Measurements from ENCODE around the gene SPSB1. TPM values are rescaled to one million over a fixed set of nuclear protein-coding genes. Genes with fewer than 3 reads are reported as not detected.

SPSB1 gene
- total and polyA plus RNA-seq, 4 donors: 21.2 to 62.0 (median 35.8) TPM

DNA sequence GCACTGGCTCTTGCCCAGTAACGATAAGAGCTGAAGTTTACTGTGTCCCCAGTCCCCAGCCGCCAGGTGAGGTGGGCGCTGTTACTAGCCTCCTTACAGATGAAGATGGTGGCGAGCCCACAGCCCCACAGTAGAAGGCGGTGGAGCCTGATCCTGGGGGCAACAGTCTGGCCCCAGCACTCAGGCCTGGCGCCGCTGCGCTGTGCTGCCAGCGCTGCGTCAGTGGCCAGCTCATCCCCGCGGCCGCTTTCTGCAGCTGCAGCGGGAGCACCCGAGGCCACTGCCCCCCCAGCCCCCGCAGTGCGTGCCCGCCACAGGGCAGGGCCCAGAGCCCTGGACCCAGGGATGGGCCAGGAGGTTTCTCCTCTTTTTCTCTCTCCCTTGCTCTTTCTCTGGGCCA, 44.8 kb upstream of the SPSB1 start:
- Histone ChIP-seq H3K36me3 (ENCODE audit: control insufficient read depth in 1 of 2, insufficient read depth in 2 of 2, low read length in 1 of 2) (no peaks in the 10 kb centered on the region), H3K27ac (ENCODE audit: low read depth in 1 of 2, low read length in 2 of 2) (no peak overlapping the region), H3K27me3 (ENCODE audit: control insufficient read depth in 1 of 2, insufficient read depth in 2 of 2, low read length in 1 of 2) (no peaks in the 10 kb centered on the region), H3K4me1 (ENCODE audit: control insufficient read depth in 1 of 2, insufficient read depth in 2 of 2, low read length in 2 of 2) (peaks cover 0 to 3% of the 10 kb centered on the region in 2 donors), H3K9me3 (ENCODE audit: control insufficient read depth, low read length) (no peaks in the 10 kb centered on the region), H3K4me3 (ENCODE audit: low read length in 2 of 2) (no peak overlapping the region)
- DNase-seq (peak in 1 of 2 donors; percentile 50), ATAC-seq (ENCODE audit: low FRiP score) (no peak)
- WGBS, 2 donors: 89 to 94% methylated on average over 18 of the region's 18 CpGs
- intact Hi-C loops (cut with DNase I): no loop called here

DNA sequence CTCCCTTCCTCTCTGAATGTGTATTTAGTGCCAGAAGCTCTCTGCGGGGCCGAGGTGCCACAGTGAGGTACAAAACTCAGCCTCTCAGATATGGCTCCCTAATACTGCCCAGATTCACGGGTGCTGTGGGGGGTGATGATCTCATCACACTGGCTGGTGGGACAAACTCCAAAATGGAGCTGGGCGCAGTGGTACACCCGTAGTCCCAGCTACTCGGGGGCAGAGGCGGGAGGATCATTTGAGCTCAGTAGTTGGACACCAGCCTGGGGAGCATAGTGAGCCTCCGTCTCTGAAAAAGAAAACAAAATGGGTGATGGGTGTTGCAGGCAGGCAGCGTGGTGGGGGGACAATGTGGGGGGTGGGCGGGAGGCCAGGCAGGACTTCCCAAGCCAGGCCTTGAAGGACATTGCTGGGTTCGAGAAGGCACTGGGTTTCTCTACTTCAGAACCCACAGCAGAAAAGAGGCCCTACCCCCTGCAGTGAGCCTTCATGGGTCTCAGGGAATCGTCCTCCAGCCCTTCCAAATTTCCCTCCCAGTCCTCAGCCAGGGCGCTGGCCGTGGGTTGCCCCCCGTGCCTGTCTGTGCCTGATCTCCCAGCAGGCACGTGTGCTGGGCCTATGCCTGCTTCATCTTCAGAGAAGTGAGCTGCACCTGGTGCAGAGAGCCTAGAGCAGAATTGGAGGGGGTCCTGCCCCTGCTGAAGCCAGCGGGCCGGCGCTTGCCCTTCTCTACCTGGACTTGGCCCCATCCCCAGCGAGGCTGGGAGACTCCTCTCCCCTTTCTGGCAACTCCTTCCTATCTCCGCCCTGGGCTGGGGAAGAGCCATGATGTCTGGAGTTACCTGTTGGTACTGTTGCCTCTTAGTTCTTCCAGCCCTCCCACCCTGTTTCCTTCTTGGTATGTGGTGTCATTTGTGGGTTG, 44.1 kb upstream of the SPSB1 start:
- H3K36me3 ChIP-seq (ENCODE audit: control insufficient read depth in 1 of 2, insufficient read depth in 2 of 2, low read length in 1 of 2): no peaks in the 10 kb centered on the region
- 62 to 70% methylated on average over 21 of the region's 21 CpGs for WGBS, 2 donors
- H3K4me1 ChIP-seq (ENCODE audit: control insufficient read depth in 1 of 2, insufficient read depth in 2 of 2, low read length in 2 of 2): peaks cover 0 to 3% of the 10 kb centered on the region in 2 donors
- H3K27ac ChIP-seq (ENCODE audit: low read depth in 1 of 2, low read length in 2 of 2): peak overlapping the region in 1 of 2 donors; percentile 1
- intact Hi-C loops (cut with DNase I): loop anchor here in 1 of 2 donors (1.0 kb wide), 1 partner anchor 32 kb away; no protein-coding TSS in a partner anchor
- no peaks in the 10 kb centered on the region for H3K27me3 ChIP-seq (ENCODE audit: control insufficient read depth in 1 of 2, insufficient read depth in 2 of 2, low read length in 1 of 2)
- no peak overlapping the region for H3K4me3 ChIP-seq (ENCODE audit: low read length in 2 of 2)
- H3K9me3 ChIP-seq (ENCODE audit: control insufficient read depth, low read length): no peaks in the 10 kb centered on the region
- DNase-seq (peak in 1 of 2 donors; percentile 70), ATAC-seq (ENCODE audit: low FRiP score) (no peak)

DNA sequence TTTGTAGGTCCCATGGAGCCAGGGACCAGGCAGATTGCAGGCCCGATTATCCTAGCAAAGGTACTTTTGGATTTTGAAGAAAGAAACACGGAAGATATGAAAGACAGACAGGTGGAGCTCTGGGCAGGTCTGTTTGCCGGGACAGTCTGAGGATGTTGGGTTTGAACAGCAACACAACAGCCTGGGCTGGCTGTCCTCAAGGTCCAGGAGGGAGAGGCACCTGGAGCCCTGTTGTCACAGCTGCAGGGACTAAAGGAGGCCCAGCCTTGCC, 43.5 kb upstream of the SPSB1 start:
- ATAC-seq (ENCODE audit: low FRiP score) (no peak), DNase-seq (peak in 1 of 2 donors; percentile 67)
- H3K4me3 ChIP-seq (ENCODE audit: low read length in 2 of 2): no peak overlapping the region
- peaks cover 0 to 3% of the 10 kb centered on the region in 2 donors for H3K4me1 ChIP-seq (ENCODE audit: control insufficient read depth in 1 of 2, insufficient read depth in 2 of 2, low read length in 2 of 2)
- no peaks in the 10 kb centered on the region for H3K9me3 ChIP-seq (ENCODE audit: control insufficient read depth, low read length)
- H3K27me3 ChIP-seq (ENCODE audit: control insufficient read depth in 1 of 2, insufficient read depth in 2 of 2, low read length in 1 of 2): no peaks in the 10 kb centered on the region
- 84 to 87% methylated on average over 3 of the region's 3 CpGs for WGBS, 2 donors
- intact Hi-C loops (cut with DNase I): loop anchor here in 1 of 2 donors (1.0 kb wide), 1 partner anchor 31 kb away; no protein-coding TSS in a partner anchor
- H3K36me3 ChIP-seq (ENCODE audit: control insufficient read depth in 1 of 2, insufficient read depth in 2 of 2, low read length in 1 of 2): no peaks in the 10 kb centered on the region
- peak overlapping the region in 1 of 2 donors; percentile 54 for H3K27ac ChIP-seq (ENCODE audit: low read depth in 1 of 2, low read length in 2 of 2)

DNA sequence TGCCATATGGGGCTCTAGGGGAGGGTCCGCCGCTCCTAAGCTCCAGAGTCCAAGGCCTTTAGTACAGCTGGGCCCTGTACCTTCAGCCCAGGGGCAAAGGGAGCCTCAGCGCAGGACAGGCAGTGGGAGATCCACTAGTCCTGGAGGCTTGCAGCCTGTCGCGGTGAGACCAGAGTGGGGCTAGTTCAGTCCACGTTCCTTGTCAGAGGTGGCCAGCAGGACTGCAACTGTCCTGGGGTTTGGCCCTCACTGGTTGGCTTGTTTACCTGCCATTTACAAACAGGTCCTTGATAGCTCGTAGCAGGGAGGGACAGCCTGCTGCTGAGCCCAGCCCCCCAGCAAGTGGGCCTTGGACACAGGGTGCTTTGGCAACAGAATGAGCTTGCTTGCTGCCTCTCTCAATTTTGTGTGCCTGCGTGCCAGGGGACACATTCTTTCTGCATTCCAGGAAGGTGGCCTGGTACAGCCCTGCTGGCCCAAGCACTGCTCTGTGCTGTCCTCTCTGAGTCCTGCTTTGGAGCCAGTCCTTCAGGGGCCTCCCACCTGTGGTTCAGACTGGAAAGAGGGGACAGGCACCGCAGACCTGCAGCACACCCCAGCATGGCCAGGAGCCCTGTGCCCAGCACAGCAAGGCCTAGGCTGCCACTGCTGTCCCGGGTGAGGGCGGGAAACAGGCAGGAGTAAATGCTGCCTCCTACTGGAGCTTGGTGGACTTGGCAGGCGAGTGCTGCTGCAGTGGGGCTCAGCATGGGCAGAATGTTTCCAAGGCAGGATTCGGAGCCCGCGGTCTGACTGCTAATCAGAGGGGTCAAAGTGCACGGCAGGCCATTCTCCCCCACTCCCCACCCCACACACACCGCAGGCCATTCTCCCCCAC, 42.9 kb upstream of the SPSB1 start:
- peaks cover 0 to 2% of the 10 kb centered on the region in 2 donors for H3K36me3 ChIP-seq (ENCODE audit: control insufficient read depth in 1 of 2, insufficient read depth in 2 of 2, low read length in 1 of 2)
- no peak overlapping the region for H3K4me3 ChIP-seq (ENCODE audit: low read length in 2 of 2)
- H3K27ac ChIP-seq (ENCODE audit: low read depth in 1 of 2, low read length in 2 of 2): peak overlapping the region in 1 of 2 donors; percentile 54
- WGBS, 2 donors: 37 to 47% methylated on average over 17 of the region's 17 CpGs
- peaks cover 0 to 3% of the 10 kb centered on the region in 2 donors for H3K4me1 ChIP-seq (ENCODE audit: control insufficient read depth in 1 of 2, insufficient read depth in 2 of 2, low read length in 2 of 2)
- peak; percentile 48 for ATAC-seq (ENCODE audit: low FRiP score)
- DNase-seq: peak in 1 of 2 donors; percentile 81
- no peaks in the 10 kb centered on the region for H3K27me3 ChIP-seq (ENCODE audit: control insufficient read depth in 1 of 2, insufficient read depth in 2 of 2, low read length in 1 of 2)
- H3K9me3 ChIP-seq (ENCODE audit: control insufficient read depth, low read length): no peaks in the 10 kb centered on the region
- intact Hi-C loops (cut with DNase I): loop anchor here in 1 of 2 donors (1.0 kb wide), 1 partner anchor 31 kb away; no protein-coding TSS in a partner anchor

DNA sequence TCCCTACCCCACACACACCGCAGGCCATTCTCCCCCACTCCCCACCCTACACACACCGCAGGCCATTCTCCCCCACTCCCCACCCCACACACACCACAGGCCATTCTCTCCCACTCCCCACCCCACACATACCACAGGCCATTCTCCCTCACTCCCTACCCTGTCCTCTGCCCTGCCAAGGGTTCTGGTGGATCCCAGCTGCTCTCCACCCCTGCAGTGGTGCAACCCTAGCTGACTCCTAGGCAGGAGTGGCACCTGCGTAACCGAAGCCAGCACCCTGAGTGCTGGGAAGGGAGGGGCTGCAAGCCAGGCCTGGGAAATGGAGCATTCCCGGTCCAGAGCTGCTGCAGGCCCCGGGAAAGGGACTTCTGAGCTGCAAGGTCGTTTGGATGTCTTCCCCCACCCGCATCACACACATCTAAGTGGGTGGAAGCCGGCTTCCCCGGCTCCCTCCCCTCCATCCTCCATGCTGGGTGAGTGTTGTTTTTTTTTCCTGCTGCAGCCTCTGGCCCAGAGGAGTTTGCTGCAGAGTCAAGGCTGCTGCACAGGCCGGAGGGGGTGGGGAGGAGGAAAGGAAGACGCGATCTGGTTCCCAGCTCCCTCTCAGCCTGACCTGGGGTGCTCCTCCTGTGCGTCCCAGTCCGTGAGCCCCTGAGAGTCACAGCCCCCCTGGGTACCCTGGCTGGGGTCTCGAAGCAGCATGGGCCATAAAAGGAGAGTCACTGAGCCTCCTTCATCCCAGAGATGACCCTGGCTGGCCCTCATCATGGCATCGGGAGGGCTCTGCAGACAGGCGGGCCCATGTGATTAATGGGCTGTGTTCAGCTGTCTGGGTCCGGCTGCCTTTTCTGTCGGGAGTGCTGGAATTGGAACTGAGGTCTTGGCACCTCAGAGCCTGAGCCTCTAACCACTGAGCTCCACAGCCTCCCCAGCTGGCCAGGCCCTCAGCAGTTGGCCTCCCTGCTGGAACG, 42.0 kb upstream of the SPSB1 start:
- H3K27me3 ChIP-seq (ENCODE audit: control insufficient read depth in 1 of 2, insufficient read depth in 2 of 2, low read length in 1 of 2): no peaks in the 10 kb centered on the region
- intact Hi-C loops (cut with DNase I): no loop called here
- H3K9me3 ChIP-seq (ENCODE audit: control insufficient read depth, low read length): no peaks in the 10 kb centered on the region
- DNase-seq: peak in 1 of 2 donors; percentile 63
- peak; percentile 43 for ATAC-seq (ENCODE audit: low FRiP score)
- peak overlapping the region in 1 of 2 donors; percentile 55 for H3K27ac ChIP-seq (ENCODE audit: low read depth in 1 of 2, low read length in 2 of 2)
- WGBS, 2 donors: 20 to 24% methylated on average over 20 to 21 of the region's 21 CpGs
- H3K36me3 ChIP-seq (ENCODE audit: control insufficient read depth in 1 of 2, insufficient read depth in 2 of 2, low read length in 1 of 2): peaks cover 0 to 2% of the 10 kb centered on the region in 2 donors
- H3K4me3 ChIP-seq (ENCODE audit: low read length in 2 of 2): no peak overlapping the region
- H3K4me1 ChIP-seq (ENCODE audit: control insufficient read depth in 1 of 2, insufficient read depth in 2 of 2, low read length in 2 of 2): peaks cover 0 to 3% of the 10 kb centered on the region in 2 donors

DNA sequence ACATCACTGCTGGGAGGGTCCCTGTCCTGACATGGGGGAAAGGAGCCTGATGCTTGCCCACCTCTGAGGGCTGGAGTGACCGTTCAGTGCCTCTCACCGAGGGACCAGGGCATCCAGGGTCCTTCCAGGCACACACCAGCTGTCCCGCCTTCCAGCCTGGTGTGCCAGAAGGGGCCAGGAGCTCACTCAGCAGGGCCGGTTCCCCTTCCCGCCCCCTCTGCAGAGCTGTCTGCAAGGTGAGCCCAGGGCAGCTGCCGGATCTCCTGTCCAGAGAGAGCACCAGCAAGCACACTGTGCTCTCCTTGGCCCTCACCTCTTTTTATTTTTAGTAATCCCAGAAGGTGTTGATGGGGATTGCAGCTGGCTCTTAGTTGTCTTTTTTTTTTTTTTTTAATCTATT, 41.2 kb upstream of the SPSB1 start:
- peaks cover 0 to 3% of the 10 kb centered on the region in 2 donors for H3K4me1 ChIP-seq (ENCODE audit: control insufficient read depth in 1 of 2, insufficient read depth in 2 of 2, low read length in 2 of 2)
- H3K27me3 ChIP-seq (ENCODE audit: control insufficient read depth in 1 of 2, insufficient read depth in 2 of 2, low read length in 1 of 2): no peaks in the 10 kb centered on the region
- ATAC-seq (ENCODE audit: low FRiP score) (no peak), DNase-seq (peak in 1 of 2 donors; percentile 70)
- H3K9me3 ChIP-seq (ENCODE audit: control insufficient read depth, low read length): no peaks in the 10 kb centered on the region
- H3K4me3 ChIP-seq (ENCODE audit: low read length in 2 of 2): no peak overlapping the region
- 40 to 45% methylated on average over 6 of the region's 6 CpGs for WGBS, 2 donors
- peaks cover 2 to 3% of the 10 kb centered on the region in 2 donors for H3K36me3 ChIP-seq (ENCODE audit: control insufficient read depth in 1 of 2, insufficient read depth in 2 of 2, low read length in 1 of 2)
- intact Hi-C loops (cut with DNase I): no loop called here
- H3K27ac ChIP-seq (ENCODE audit: low read depth in 1 of 2, low read length in 2 of 2): peak overlapping the region in 1 of 2 donors; percentile 49

DNA sequence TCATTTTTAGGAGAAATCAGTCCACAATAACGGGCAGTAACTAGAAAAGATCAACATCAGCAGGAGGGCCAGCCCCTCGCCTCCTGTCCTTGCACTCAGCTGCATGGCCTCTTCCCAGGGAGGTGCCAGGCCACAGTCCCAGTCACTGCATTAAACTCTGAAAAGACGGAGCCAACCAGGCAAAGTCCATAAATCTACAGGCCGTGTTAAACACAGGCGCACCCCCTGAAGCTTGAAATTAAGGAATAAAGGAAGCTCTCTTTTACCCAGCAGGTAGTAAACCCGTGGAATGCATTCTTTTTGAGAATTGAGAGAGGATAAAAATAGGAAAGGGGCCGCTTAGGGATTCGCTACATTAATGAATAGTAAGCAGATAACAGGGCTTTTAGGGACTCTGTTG, 39.7 kb upstream of the SPSB1 start:
- no peak overlapping the region for H3K4me3 ChIP-seq (ENCODE audit: low read length in 2 of 2)
- peaks cover 0 to 3% of the 10 kb centered on the region in 2 donors for H3K4me1 ChIP-seq (ENCODE audit: control insufficient read depth in 1 of 2, insufficient read depth in 2 of 2, low read length in 2 of 2)
- intact Hi-C loops (cut with DNase I): no loop called here
- no peaks in the 10 kb centered on the region for H3K9me3 ChIP-seq (ENCODE audit: control insufficient read depth, low read length)
- WGBS, 2 donors: 86 to 90% methylated on average over 8 of the region's 8 CpGs
- ATAC-seq (ENCODE audit: low FRiP score) (no peak), DNase-seq (peak in 1 of 2 donors; percentile 45)
- H3K27ac ChIP-seq (ENCODE audit: low read depth in 1 of 2, low read length in 2 of 2): no peak overlapping the region
- H3K27me3 ChIP-seq (ENCODE audit: control insufficient read depth in 1 of 2, insufficient read depth in 2 of 2, low read length in 1 of 2): no peaks in the 10 kb centered on the region
- H3K36me3 ChIP-seq (ENCODE audit: control insufficient read depth in 1 of 2, insufficient read depth in 2 of 2, low read length in 1 of 2): peaks cover 2 to 3% of the 10 kb centered on the region in 2 donors

Data from aorta (tissue), 5 donors.